Keratinocyte (primary cell): ENCODE results near the gene SSC4D. TPM values are rescaled to one million over a fixed set of nuclear protein-coding genes. Genes with fewer than 3 reads are reported as not detected.
A peak's percentile ranks its signal among the peaks of the same experiment; 100 is the strongest.
"Not testable (repeated sequence)": the region's sequence is repeated elsewhere in the genome, so short reads cannot be mapped to it uniquely, and the experiment has no call there.

Experiments
- DNase-seq: peaks from one replicate; pipeline ENCODE4 v3.0.0-alpha.2; 2011; ENCODE audit warnings: low read depth, missing footprints, low spot score
- FAIRE-seq: peaks from 2 replicates; lab custom pipeline; 2011; peaks lifted over from hg19 to GRCh38; lab: Jason Lieb, UNC
- H2AFZ ChIP-seq: 2 replicates; pipeline ENCODE4 v1.6.0; 2012; ENCODE audit warnings: low read length, control low read depth, inconsistent platforms; ENCODE audit not compliant: control insufficient read depth
- H3K27ac ChIP-seq: 2 replicates; pipeline ENCODE4 v1.5.1; 2011; ENCODE audit warnings: low read length; ENCODE audit not compliant: control insufficient read depth, insufficient read depth
- H3K27me3 ChIP-seq: 3 replicates; pipeline ENCODE4 v1.6.0; 2011; ENCODE audit warnings: low read length; ENCODE audit not compliant: control insufficient read depth, insufficient read depth; ENCODE audit errors: extremely low read depth
- H3K36me3 ChIP-seq, 2 experiments: 2 replicates in 1 of 2; 3 replicates in 1 of 2; pipeline ENCODE4 v1.5.1; 2011; ENCODE audit warnings: low read length in 2 of 2, mild to moderate bottlenecking in 1 of 2; ENCODE audit not compliant: control insufficient read depth in 2 of 2, insufficient read depth in 2 of 2; ENCODE audit errors: extremely low read depth in 1 of 2
- H3K4me1 ChIP-seq: 3 replicates; pipeline ENCODE4 v1.5.1; 2011; ENCODE audit warnings: low read length; ENCODE audit not compliant: control insufficient read depth, insufficient read depth; ENCODE audit errors: extremely low read depth
- H3K4me2 ChIP-seq: 3 replicates; pipeline ENCODE4 v1.6.0; 2011; ENCODE audit warnings: low read depth, low read length; ENCODE audit not compliant: control insufficient read depth, insufficient read depth; ENCODE audit errors: extremely low read depth
- H3K4me3 ChIP-seq, 3 experiments: fragments of 200-600 bp in 1 of 3; sonication (generic) in 1 of 3; 2 replicates in 2 of 3; 3 replicates in 1 of 3; pipeline ENCODE4 v1.5.1; 2011 to 2016; ENCODE audit warnings: low read length in 3 of 3, mild to moderate bottlenecking in 3 of 3, control low read depth in 2 of 3, inconsistent platforms in 1 of 3, low read depth in 1 of 3, mixed read lengths in 1 of 3, mixed run types in 1 of 3, moderate library complexity in 1 of 3; ENCODE audit not compliant: control insufficient read depth in 2 of 3, insufficient read depth in 2 of 3; ENCODE audit errors: extremely low read depth in 1 of 3
- H3K79me2 ChIP-seq: 2 replicates; pipeline ENCODE4 v1.6.0; 2012; ENCODE audit warnings: low read length; ENCODE audit not compliant: control insufficient read depth, insufficient read depth
- H3K9ac ChIP-seq: 3 replicates; pipeline ENCODE4 v1.6.0; 2011; ENCODE audit warnings: low read length; ENCODE audit not compliant: control insufficient read depth, insufficient read depth; ENCODE audit errors: extremely low read depth
- H3K9me1 ChIP-seq: 3 replicates; pipeline ENCODE4 v1.6.0; 2011; ENCODE audit warnings: low read length; ENCODE audit not compliant: control insufficient read depth, insufficient read depth; ENCODE audit errors: extremely low read depth
- H3K9me3 ChIP-seq: 2 replicates; pipeline ENCODE4 v1.5.1; 2012; ENCODE audit warnings: low read depth, low read length; ENCODE audit not compliant: control insufficient read depth
- H4K20me1 ChIP-seq: 3 replicates; pipeline ENCODE4 v1.6.0; 2011; ENCODE audit warnings: low read length; ENCODE audit not compliant: control insufficient read depth, insufficient read depth; ENCODE audit errors: extremely low read depth
- CTCF ChIP-seq, 3 experiments: IDR thresholded peaks in 1 of 3; conservative IDR thresholded peaks in 1 of 3; optimal IDR thresholded peaks in 1 of 3; 2 replicates in 2 of 3; 3 replicates in 1 of 3; pipeline versions ENCODE3 to v1.5.1; 2011; ENCODE audit warnings: low read length in 3 of 3, mild to moderate bottlenecking in 3 of 3, moderate library complexity in 2 of 3, control low read depth in 1 of 3, inconsistent platforms in 1 of 3; ENCODE audit not compliant: insufficient read depth in 2 of 3; ENCODE audit errors: extremely low read depth in 1 of 3
- EZH2 ChIP-seq: IDR thresholded peaks from one replicate; pipeline ENCODE4 v1.6.1; 2012; ENCODE audit warnings: inconsistent platforms, mild to moderate bottlenecking, low read length, moderate library complexity
- dilution Hi-C: fragments of 300-500 bp; cut with MboI; formaldehyde crosslinking; loops from one replicate; pipeline ENCODE4 v1.7.0; 2020; ENCODE audit warnings: low sequenced_read_pairs; ENCODE audit not compliant: extremely low pct_ligation_motif_present
- polyA plus RNA-seq, 5 experiments: library from polyadenylated mRNA; depleted of rRNA in 3 of 5; stranded (reverse) in 3 of 5; stranded (forward) in 1 of 5; unstranded in 1 of 5; fragments of >200 nt; gene quantifications; 1 replicate in 1 of 5; 2 replicates in 3 of 5; 3 replicates in 1 of 5; pipeline versions ENCODE4 v1.2.1 to v1.2.3, GENCODE V29; 2011 to 2012; ENCODE audit warnings: missing spikeins in 2 of 5, low read depth in 1 of 5, low replicate concordance in 1 of 5

Gene SSC4D
- polyA plus RNA-seq, 1 donor (not counting 4 experiments of a cell fraction or from before 2014, with no cell fraction given) = 0.98 TPM

DNA sequence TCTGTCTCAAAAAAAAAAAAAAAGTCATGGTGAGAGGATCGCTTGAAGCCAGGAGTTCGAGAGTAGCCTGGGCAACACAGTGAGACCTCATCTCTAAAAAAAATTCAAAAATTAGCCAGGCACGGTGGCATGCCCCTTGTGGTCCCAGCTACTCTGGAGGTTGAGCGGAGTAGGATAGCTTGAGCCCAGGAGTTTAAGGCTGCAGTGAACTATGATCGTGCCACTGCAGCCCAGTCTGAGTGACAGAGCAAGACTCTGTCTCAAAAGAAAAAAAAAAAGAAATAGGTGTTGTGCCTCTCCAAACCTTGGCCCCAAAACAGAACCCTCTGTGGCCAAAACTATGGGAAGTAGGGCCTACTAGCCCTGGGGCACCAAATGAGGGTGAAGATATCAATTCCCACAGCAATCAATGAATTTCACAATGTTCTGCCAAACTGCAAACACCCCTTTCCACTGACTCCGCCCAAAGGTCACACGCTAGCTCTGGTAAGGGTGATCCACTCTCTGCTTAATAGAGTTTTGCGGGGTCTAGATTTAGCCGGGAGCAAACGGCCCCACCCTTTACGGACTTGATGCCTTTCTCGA, 16.9 kb downstream of the SSC4D start:
- peak overlapping the region; percentile 88 for H3K9ac ChIP-seq
- dilution Hi-C loops = no loop called here

GRCh38 chr7:76390092-76390491, 19.4 kb downstream of the SSC4D start:
- Histone ChIP-seq H3K4me2 (no peak overlapping the region), H3K9me3 (no peaks in the 10 kb centered on the region), H3K79me2 (no peaks in the 10 kb centered on the region), H4K20me1 (no peaks in the 10 kb centered on the region), H3K27ac (no peak overlapping the region), H3K9ac (no peak overlapping the region), H3K4me1 (peaks cover 15% of the 10 kb centered on the region), H3K36me3 (no peaks in the 10 kb centered on the region), H3K27me3 (no peaks in the 10 kb centered on the region), H3K9me1 (no peaks in the 10 kb centered on the region), H2AFZ (no peak overlapping the region), H3K4me3 (no peak overlapping the region)
- DNase-seq = no peak
- FAIRE-seq = no peak
- dilution Hi-C loops = no loop called here
- no peak for TF ChIP-seq CTCF (optimal IDR thresholded peaks at IDR 0.05 in 1 of 3, IDR thresholded peaks at IDR 0.05 in 1 of 3, conservative IDR thresholded peaks at IDR 0.05 in 1 of 3; ENCODE audit: extremely low read depth in 1 of 3, insufficient read depth in 2 of 3, low read length in 3 of 3)
- no peak for TF ChIP-seq EZH2

More for the DNA sequence above, 16.9 kb downstream of the SSC4D start:
- no peak for FAIRE-seq
- TF ChIP-seq CTCF (optimal IDR thresholded peaks at IDR 0.05 in 1 of 3, IDR thresholded peaks at IDR 0.05 in 1 of 3, conservative IDR thresholded peaks at IDR 0.05 in 1 of 3; ENCODE audit: extremely low read depth in 1 of 3, insufficient read depth in 2 of 3, low read length in 3 of 3) = no peak
- TF ChIP-seq EZH2 = no peak
- Histone ChIP-seq H3K27ac (peak overlapping the region; percentile 70), H3K4me3 (peak overlapping the region; percentile 13 to 57 (median 53)), H4K20me1 (no peaks in the 10 kb centered on the region), H3K4me1 (peaks cover 21% of the 10 kb centered on the region), H3K36me3 (no peaks in the 10 kb centered on the region), H3K9me3 (no peaks in the 10 kb centered on the region), H3K9me1 (no peaks in the 10 kb centered on the region), H3K79me2 (no peaks in the 10 kb centered on the region), H3K27me3 (no peaks in the 10 kb centered on the region), H2AFZ (peak overlapping the region; percentile 70), H3K4me2 (peak overlapping the region; percentile 69)
- DNase-seq = no peak

DNA sequence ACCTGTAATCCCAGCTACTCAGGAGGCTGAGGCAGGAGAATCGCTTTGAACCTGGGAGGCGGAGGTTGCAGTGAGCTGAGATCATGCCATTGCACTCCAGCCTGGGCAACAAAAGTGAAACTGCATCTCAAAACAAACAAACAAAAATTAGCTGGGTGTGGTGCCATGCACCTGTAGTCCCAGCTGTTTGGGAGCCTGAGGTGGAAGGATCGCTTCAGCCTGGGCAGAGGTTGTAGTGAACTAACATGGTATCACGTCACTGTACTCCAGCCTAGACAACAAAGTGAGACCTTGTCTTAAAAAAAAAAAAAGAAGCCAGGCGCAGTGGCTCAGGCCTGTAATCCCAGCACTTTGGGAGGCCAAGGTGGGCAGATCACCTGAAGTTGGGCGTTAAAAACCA, 21.7 kb downstream of the SSC4D start:
- H3K27ac ChIP-seq, FAIRE-seq, H3K4me3 ChIP-seq, H3K79me2 ChIP-seq, H2AFZ ChIP-seq, H3K9me1 ChIP-seq, H3K9me3 ChIP-seq, H3K4me1 ChIP-seq, DNase-seq, H4K20me1 ChIP-seq, dilution Hi-C loops, H3K36me3 ChIP-seq, H3K27me3 ChIP-seq, H3K4me2 ChIP-seq, H3K9ac ChIP-seq: not testable (repeated sequence)
